Measurements from ENCODE around the gene ALDOA.
"Not testable (repeated sequence)": the region's sequence is repeated elsewhere in the genome, so short reads cannot be mapped to it uniquely, and the experiment has no call there.

The ALDOA gene

DNA sequence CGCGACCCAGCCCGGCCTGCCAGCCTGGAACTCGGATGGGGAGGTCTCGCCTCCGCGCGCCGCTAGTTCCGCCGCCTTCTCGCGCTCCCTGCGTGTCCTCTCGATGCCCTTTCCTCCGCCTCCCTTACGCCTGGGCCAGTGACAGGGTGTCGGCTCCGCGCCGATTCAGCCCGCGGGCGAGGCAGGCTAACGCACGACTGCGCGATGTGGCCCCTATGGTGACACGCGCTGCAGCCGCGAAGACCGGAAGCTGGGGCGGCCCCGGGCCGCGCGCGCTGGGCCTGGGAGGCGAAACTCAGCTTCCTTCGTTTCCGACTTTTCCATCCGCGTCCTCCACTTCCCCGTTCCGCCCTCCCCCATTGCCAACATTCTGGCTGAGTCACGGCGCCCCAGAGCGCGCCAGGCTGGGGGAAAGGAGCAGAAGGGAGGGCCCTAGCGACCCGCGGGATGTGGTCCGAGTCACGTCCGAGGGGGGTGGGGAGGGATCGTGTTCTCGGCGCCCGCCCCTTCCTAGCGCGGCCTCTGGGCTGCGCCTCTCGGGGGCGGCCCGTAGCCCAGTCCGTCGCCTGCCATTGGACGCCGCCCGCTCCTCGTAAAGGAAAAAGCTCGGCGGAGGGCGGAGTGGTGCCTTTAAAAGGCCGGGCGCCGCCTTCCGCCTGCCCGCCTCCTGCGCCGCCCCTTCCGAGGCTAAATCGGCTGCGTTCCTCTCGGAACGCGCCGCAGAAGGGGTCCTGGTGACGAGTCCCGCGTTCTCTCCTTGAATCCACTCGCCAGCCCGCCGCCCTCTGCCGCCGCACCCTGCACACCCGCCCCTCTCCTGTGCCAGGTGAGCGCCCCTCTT is at the start of gene ALDOA:
Gene ALDOA (plus strand): TSS at position 659 of the 841 bp plus-strand sequence. CDS start 1,138 bp downstream, outside the sequence.
- peak; percentile 94 to 96 for DNase-seq

DNA sequence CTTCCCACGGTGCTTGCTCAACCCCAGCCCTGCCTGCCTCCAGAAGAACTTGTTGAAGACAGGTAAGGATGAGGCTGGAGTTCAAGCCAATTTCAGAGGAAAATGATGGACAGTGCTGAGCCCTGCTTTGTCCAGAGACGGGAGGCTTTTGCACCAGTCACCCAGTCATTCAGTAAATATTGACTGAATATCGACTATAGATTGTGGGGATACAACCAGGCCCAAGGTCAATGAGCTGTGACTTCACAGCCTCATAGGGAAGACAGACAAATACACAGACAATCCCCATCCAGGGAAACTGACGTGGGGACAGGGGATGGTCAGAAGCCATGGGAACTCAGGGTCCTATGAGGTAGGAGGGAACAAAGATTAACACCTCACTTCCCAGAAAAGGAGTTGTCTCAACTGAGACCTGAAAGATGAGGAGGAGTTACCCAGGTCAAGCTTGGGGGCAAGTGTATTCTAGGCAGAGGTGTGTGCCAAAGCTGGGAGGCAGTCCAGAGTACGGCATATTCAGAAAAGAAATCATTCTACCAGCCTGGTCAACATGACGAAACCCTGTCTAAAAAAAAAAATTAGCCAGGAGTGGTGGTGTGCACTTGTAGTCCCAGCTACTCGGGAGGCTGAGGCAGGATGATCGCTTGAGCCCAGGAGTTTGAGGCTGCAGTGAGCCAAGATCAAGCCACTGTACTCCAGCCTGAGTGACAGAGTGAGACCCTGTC is 48.8 kb upstream of the ALDOA start:
- no peak for DNase-seq

DNA sequence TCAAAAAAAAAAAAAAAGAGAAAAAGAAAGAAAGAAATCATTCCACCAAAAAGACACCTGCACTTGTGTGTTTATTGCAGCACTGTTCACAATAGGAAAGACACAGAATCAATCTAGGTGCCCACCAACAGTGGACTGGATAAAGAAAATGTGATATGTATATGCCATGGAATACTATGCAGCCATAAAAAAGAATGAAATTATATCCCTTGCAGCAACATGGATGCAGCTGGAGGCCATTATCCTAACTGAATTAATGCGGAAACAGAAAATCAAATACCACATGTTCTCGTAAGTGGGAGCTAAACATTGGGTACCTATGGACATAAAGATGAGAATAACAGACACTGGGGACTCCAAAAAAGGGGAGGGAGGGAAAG is 48.3 kb upstream of the ALDOA start:
- no peak for DNase-seq

DNA sequence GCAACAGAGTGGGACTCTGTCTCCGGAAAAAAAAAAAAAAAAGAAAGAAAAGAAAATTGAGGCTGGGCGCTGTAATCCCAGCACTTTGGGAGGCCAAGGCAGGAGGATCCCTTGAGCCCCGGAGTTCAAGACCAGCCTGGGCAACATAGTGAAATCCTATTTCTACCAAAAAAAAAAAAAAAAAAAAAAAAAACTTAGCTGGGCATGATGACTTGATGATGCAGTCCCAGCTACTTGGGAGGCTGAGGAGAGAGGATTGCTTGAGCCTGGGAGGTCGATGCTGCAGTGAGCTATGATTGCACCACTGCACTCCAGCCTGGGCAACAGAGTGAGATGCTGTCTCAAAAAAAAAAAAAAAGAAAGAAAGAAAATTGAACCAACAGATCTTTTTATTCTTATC is 47.6 kb upstream of the ALDOA start:
- DNase-seq: not testable (repeated sequence)

DNA sequence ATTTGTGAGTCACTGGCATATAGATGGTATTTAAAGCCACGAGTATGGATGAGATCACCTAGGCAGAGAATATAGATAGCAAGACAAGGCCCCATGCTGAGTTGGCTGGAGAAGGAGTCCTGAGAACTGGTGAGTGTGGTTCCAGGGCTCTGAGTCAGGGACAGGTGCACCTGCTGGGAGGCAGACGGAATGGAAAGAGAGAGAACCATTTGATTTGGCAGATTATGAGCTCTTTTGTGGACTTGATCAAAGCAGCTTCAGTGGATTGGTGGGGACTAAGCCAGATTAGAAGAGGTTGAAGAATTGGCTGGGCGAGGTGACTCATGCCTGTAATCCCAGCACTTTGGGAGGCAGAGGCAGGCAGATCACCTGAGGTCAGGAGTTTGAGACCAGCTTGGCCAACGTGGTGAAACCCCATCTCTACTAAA is 46.8 kb upstream of the ALDOA start:
- DNase-seq: no peak

DNA sequence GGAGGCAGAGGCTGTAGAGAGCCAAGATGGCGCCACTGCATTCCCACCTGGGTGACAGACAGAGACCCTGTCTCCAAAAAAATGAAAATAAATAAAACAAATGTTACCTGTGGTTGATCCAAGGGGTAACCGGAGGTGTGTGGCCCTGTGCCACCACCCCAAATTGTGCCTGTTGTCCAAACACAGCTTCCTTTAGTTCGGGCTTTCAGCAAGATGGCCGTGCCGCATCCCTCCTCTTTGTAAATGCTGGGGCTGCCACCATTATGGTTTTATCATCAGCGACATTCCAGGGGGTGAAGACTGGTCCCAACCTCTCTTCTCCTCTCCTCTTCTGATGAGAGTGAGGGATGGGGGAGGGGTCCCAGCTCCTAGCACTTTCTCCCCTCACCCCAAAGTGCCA is 42.7 kb upstream of the ALDOA start, which contains the start of gene C16orf92:
Gene C16orf92 (plus strand): TSS at position 312 of the 400 bp plus-strand sequence. CDS start 143 bp downstream, outside the sequence.
- no peak for DNase-seq

DNA sequence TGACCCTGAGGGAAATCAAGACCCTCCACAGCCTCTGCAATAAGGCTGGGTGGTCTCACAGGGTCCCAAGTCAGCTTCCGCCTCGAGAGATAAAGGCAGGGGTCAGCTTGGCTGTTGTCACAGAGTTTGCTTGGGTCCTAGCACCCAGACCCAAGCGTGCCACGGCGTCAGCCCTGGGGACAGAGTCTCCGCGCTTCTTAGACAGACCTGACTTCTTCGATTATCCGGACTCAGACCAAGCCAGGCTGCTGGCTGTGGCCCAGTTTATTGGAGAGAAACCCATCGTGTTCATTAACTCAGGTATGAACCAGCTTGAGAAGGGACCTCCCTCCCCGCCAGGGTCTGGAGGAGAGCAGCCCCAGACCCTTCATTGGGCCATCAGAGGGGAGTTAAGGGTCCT is 42.0 kb upstream of the ALDOA start:
- DNase-seq: no peak

DNA sequence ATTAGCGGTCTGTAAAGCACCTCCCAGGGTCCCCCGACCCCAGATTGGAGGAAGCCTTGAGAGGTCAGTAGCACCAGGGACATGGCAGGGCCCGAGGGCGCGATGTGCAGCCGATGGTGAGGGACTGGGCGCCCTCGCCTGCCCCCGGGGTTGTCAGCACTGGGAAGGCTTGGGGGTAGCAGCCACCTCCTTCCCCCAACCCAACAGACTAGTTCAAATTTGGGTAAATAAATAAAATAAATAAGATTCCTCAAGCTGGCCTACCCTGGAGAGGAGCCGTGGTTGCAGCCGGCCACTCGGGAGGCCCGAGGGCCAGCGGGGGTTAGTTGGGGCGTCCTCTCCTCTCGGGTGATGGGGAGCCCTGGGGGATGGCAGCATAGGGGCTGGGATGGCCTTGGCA is 41.1 kb upstream of the ALDOA start:
- no peak for DNase-seq

DNA sequence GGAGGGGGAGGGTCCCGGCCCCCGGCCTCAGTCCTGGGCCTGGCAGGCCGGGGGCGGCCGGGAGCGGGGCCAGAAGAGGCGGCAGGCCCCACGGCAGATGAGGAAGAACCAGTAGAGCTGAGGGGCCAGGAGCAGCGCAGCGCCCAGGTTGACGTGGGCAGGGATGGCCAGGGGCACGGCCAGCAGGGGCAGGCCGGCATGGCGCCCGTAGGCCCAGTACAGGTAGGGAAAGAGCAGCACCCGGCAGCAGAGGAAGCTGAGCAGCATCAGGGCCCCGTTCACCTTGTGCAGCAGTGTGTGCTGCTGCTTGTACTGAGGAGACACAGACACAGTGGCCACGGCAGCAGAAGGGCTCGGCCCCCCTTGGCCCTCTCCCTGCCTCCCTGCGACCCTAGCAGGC is 40.4 kb upstream of the ALDOA start:
- DNase-seq: no peak

DNA sequence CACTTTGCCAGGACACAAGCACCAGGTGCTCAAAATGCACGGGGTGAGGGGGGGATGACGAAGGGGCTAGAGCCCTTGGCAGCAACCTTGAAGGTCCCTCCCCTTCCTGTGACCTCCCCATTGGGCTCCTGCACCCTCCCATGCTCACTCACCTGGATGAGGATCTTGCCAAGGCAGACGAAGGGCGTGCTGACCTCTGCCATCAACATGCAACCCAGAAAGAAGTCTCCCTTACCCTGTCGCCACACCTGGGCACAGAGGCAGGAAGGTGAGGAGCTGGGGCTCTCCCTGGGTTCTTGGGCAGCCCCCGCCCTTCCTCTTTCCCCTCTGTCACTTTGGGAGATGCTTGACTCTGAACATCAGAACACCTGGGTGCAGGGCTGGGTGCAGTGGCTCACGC is 40.0 kb upstream of the ALDOA start:
- no peak for DNase-seq

DNA sequence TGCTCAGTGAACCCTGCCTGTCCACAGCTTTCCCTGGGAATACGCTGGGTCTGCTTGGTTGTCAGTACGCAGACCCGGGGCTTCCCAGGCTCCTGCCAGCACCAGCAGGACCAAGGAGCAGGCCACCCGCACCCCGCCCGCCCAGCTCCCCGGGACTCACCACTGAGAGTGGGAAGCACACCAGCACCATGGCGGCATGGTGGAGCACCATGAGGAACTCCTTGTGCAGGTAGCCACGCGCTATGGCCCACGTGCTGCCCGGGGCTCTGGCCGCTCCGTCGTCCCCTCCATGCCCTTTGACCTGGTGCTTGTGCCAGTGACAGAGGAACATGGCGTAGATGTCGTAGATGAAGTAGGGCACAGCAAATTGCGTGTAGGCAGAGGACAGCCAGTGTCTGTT is 39.1 kb upstream of the ALDOA start:
- DNase-seq: no peak

DNA sequence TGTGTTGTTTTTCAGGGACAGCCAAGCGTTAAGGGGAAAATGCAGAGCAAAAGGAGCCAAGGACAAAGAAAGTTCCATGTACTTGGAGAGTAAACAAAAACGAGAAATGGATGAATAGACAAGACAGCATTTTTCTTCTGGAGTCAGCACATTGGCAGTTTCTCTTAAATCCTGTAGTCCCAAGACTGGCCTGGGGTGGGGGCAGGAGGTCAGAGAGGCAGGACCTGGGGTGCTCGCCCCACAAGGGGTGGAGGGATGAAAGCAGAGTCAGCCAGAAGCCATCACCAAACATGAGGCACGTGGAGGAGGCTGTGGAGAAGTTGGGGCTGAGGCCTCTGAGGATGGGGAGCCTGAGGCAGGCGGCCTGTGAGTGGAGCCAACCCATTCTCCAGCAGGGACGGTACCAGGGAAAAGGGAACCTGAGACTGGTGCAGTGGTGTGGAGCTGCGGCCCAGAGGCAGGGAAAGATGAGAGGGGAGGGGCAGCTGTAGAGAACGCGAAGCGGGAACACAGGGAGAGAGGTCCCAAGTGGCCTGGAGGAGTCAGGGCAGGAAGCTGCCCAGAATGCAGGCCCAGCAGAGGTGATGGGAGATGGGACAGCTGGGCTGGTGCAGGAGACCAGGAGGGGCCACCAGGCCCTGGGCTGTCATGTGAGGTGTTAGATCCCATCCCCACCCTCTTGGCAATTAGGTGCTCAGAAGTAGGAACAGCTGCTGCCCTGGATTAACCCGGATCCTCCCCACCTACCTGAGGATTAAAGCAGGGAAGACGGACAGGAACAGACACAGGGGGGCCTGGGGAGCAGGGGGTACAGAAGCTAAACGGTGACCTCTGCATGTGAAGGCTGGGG is 37.7 kb upstream of the ALDOA start:
- no peak for DNase-seq

DNA sequence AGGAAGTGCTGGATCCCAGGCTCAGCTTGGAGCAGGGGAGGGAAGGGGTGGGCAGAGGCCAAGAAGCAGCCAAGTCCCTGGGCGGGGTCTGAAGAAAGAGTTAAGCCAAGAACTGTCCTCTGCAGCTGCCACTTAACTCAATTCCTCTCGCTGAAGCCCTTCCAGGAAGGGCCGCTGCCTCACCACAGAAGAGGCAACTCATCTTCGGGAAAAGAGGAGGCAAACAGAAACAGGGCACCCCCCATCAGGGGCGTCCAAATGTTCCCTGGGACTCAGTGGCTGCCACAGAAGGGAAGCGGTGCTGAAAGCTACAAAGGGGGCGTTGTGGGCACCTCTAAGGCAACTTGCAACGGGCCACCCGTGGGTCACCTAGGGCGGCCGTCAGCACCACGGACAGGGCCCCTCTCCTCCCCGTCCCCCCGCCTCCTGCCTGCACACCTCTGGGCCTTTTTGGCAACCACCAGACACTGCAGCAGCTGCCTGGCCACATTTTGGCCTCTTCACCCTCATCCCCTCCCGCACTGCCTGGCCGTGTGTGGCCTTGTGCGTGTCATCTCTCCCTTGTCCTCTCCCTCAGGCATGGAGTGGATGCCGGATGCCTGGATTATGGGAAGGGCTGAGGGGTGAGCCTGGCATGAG is 37.0 kb upstream of the ALDOA start:
- DNase-seq: no peak

DNA sequence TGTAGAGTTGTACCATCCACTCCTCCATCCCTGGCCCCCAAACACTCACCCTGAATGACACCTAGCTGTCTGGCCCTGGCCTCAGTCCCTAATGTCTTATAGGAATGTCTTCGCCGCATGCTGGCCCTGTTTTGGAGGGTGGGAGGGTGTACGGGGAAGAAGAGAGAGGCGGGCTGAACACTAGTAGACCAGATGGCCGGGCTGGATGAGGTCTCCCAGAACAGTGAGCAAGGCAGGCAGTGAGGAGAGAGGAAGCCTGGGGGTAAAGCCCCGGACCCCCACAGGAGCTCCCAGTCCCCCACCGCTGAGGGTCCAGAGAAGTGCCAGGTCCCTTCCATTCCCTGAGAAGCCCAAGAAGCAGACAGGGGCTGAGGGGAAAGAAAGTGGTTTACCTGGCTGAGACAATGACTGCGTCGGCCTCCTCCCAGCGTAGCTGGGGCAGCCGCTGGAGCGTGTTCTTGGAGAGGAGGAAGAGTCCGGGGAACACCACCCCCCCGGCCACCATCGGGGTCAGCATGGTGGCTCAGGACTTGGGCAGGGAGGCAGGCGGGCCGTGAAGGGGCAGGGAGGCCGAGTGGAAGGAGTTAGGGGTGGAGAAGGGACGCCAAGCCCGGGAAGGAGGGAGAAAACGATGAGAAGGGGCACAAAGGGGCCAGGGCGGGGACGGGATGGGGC is 35.4 kb upstream of the ALDOA start:
- no peak for DNase-seq

DNA sequence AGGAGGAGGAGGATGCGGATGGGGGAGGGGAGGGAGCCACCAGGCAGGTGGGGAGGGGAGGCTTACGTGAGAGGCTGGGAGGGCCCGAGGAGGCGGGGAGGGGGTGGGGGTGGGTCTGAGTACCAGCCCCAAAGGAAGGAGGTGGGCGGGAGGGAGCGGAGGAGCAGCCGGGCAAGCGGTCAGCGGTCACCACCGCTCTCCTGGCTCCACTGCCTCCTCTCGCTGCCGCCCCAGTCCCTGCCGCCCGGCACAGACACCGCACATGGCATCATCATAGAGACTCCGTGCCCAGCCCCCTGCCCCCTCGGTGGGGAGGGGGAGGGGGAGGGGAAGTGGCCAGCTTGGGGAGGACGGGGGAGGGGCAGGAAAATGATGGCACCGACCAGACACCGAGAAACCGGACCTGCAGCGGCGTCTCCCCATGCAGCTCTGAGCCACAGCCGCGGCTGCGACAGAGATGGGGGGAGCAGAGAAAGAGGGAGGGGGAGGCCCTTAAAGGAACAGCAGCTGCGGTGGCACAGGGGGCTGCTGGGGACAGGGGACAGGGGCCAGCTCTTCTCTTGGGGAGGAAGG is 34.6 kb upstream of the ALDOA start, which contains the start of gene TLCD3B:
Gene TLCD3B (minus strand): TSS at position 431 of the 573 bp plus-strand sequence. CDS start 744 bp downstream, outside the sequence.
- DNase-seq: no peak

DNA sequence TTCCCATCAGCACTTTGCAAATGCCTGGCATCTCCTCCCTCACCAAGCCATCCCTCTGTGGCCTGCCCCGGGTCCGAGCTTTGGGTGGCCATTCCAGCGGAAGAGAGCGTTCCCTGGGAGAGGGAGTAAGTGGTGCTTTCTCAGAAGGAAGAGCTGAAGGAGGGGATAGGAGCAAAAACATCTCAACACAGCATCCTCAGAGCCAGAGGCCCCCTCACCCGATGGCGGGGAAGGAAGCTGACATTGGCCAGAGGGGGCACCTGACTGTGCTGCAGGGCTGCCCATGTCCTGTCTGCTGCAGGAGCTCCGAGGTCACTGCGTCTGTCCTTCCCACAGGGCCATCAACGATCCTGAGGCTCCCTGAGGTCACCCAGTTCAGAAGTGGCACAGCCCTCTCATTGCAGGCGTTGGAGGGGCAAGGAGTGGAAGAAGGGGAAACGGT is 34.1 kb upstream of the ALDOA start:
- DNase-seq: no peak

DNA sequence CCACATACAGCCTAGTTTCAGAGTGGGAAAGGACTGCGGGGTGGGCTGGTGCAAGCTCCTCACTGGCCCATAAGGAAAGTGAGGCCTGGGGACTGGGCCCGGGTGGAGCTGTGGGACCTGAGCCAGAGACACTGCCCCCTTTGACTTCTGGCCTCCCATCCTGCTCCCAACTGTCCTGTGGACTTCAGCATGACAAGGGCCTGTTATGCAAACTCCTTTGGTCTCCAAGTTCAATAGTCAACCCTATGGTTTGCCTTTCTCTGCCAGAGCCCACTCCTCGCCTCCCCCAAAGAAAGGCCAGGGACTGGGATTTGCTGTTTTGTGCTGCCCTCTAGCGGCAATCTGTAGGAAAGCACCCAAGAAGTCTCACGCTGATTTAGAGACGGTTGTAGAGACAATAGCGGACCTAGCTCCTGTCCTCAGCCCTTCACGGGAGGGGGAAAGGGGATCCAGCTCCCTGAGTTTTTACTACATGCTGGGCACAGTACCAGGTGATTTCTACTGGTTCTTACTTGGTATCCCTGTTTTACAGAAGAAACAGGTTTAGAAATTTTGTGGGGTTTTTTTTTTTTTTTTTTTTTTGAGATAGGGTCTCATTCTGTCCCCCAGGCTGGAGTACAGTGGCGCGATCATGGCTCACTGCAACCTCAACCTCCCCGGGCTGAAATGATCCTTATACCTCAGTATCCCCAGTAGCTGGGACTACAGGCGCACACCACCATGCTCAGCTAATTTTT is 33.3 kb upstream of the ALDOA start:
- DNase-seq: peak; percentile 59 to 73

DNA sequence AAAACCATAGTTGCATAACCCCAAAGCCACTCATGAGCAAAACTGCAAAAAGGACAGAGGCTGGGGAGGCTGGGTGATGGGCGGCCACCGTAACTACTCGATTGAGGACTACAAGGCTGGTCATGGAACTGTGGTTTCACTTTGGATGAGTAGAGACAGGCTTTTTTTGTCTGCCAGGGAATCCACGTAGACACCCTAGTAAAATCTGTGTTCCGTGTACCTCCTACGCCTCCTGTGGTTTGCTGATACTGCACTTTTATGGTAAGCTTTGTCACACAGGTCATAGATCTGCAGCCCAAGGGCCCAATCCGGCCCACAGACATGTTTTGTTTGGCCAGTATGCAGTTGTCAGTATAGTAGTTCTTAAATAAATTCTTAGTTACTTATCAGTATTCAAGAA is 32.3 kb upstream of the ALDOA start:
- no peak for DNase-seq

DNA sequence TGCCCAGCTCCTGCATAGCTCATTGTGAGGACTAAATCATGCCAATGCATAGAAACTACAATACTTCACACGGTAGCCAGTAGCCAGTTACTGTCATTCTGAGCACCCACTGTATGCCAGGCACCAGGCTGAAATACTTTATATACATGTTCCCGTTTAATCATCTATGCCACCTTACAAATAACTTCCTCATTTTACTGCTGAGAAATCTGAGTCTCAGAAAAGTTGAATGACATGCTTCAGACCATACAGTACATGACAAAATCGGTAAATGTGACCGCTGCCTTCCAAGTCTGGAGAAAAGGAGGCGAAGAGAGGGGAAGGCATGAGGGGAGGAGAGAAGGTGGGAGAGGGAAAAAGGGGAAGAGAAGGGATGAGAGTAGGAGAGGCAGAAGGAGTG is 25.3 kb upstream of the ALDOA start:
- no peak for DNase-seq

DNA sequence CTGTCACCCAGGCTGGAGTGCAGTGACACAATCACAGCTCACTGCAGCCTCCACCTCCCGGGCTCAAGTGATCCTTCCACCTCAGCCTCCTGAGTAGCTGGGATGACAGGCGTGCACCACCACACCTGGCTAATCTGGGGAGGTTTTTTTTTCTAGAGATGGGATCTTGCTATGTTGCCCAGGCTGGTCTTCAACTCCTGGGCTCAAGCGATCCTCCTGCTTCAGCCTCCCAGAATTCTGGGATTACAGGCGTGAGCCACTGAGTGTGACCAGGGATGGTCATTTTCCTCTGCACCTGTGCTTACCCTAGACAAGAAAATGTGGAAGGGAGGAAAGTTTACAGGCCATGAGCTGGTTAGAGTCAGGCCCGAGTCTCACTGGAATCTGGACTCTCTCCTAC is 24.9 kb upstream of the ALDOA start:
- DNase-seq: not testable (repeated sequence)

DNA sequence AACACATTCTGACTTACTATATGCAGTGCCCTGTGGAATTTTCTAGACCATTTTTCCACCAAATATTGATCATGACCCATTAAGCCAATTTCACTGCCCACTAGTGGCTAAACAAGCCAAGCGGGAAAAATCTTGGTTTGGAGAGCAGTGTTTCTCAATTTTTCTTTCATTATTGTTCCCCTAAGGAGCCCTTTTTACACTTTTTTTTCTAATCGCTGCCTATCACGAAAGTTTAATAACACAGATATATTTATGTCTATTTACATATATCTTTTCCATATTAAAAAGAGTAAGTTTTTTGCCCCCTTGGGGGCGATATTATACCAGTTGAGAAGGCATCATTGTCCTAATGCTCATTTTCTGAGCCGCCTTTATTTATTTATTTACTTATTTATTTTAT is 23.7 kb upstream of the ALDOA start:
- peak in 1 of 2 donors; percentile 50 for DNase-seq
